Osteocyte (in vitro differentiated cells): ENCODE measurements around the gene DISC1. TPM values are rescaled to one million over a fixed set of nuclear protein-coding genes. Genes with fewer than 3 reads are reported as not detected.
A peak's percentile ranks its signal among the peaks of the same experiment; 100 is the strongest.

Experiments used
- DNase-seq: peaks from one replicate; pipeline ENCODE4 v3.0.0; 2021; ENCODE audit warnings: mixed read lengths; ENCODE audit not compliant: unreplicated experiment; ENCODE audit errors: extremely low spot score
- H3K27ac Mint-ChIP-seq: one replicate; pipeline ENCODE4 v1.8.0; 2021; ENCODE audit warnings: mild to moderate bottlenecking, mixed read lengths; ENCODE audit not compliant: unreplicated experiment
- H3K27me3 Mint-ChIP-seq: one replicate; pipeline ENCODE4 v1.8.0; 2021; ENCODE audit warnings: mixed read lengths; ENCODE audit not compliant: unreplicated experiment
- H3K36me3 Mint-ChIP-seq: one replicate; pipeline ENCODE4 v1.8.0; 2021; ENCODE audit warnings: mixed read lengths; ENCODE audit not compliant: unreplicated experiment
- H3K4me1 Mint-ChIP-seq: one replicate; pipeline ENCODE4 v1.8.0; 2021; ENCODE audit warnings: mixed read lengths; ENCODE audit not compliant: unreplicated experiment
- H3K4me3 Mint-ChIP-seq: one replicate; pipeline ENCODE4 v1.8.0; 2021; ENCODE audit warnings: mild to moderate bottlenecking, moderate library complexity, mixed read lengths; ENCODE audit not compliant: unreplicated experiment
- H3K9me3 Mint-ChIP-seq: one replicate; pipeline ENCODE4 v1.8.0; 2021; ENCODE audit warnings: mixed read lengths; ENCODE audit not compliant: unreplicated experiment
- CTCF ChIP-seq: fragments of 200-600 bp; sonication (generic); IDR thresholded peaks from 2 replicates; pipeline ENCODE4 v1.5.0; 2021; ENCODE audit warnings: antibody characterized with exemption, mild to moderate bottlenecking, moderate library complexity
- total RNA-seq: library from RNA; stranded (reverse); gene quantifications from 2 replicates; pipeline ENCODE4 v1.2.1, GENCODE V29; 2021

DISC1 gene
- total RNA-seq, 1 donor from 2014 or later = 15.6 TPM

- Mint-ChIP-seq H3K27ac (peak overlapping the region; percentile 86), H3K27me3 (peaks cover 9% of the 10 kb centered on the region), H3K36me3 (no peaks in the 10 kb centered on the region), H3K9me3 (peaks cover 5% of the 10 kb centered on the region), H3K4me3 (peak overlapping the region; percentile 84), H3K4me1 (peaks cover 42% of the 10 kb centered on the region)
- no peak for DNase-seq
- no peak for TF ChIP-seq CTCF
Observed at GRCh38 chr1:231625975-231626534, 535 bp upstream of the DISC1 start.

GRCh38 chr1:231626951-231627614 lies 493 bp downstream of the DISC1 start:
- peak; percentile 85 for DNase-seq
- peaks cover 9% of the 10 kb centered on the region for H3K27me3 Mint-ChIP-seq
- H3K36me3 Mint-ChIP-seq = no peaks in the 10 kb centered on the region
- TF ChIP-seq CTCF = no peak
- H3K4me1 Mint-ChIP-seq = peaks cover 46% of the 10 kb centered on the region
- H3K9me3 Mint-ChIP-seq = peaks cover 5% of the 10 kb centered on the region
- peak overlapping the region; percentile 79 for H3K27ac Mint-ChIP-seq
- H3K4me3 Mint-ChIP-seq = peak overlapping the region; percentile 84

GRCh38 chr1:231628207-231628876 lies 1.8 kb downstream of the DISC1 start:
- TF ChIP-seq CTCF = no peak
- peak overlapping the region; percentile 84 for H3K4me3 Mint-ChIP-seq
- peaks cover 5% of the 10 kb centered on the region for H3K9me3 Mint-ChIP-seq
- DNase-seq = no peak
- H3K4me1 Mint-ChIP-seq = peaks cover 46% of the 10 kb centered on the region
- H3K27me3 Mint-ChIP-seq = peaks cover 5% of the 10 kb centered on the region
- H3K27ac Mint-ChIP-seq = peak overlapping the region; percentile 79
- H3K36me3 Mint-ChIP-seq = no peaks in the 10 kb centered on the region

- Mint-ChIP-seq H3K4me3 (no peak overlapping the region), H3K27ac (peak overlapping the region; percentile 67), H3K36me3 (peaks cover 1% of the 10 kb centered on the region), H3K9me3 (peaks cover 5% of the 10 kb centered on the region), H3K4me1 (peaks cover 54% of the 10 kb centered on the region), H3K27me3 (no peaks in the 10 kb centered on the region)
- TF ChIP-seq CTCF = no peak
- DNase-seq = no peak
Observed at GRCh38 chr1:231629132-231629531, 2.5 kb downstream of the DISC1 start.

GRCh38 chr1:231630558-231631205 lies 4.1 kb downstream of the DISC1 start:
- no peaks in the 10 kb centered on the region for H3K9me3 Mint-ChIP-seq
- no peaks in the 10 kb centered on the region for H3K27me3 Mint-ChIP-seq
- peak overlapping the region; percentile 60 for H3K4me3 Mint-ChIP-seq
- H3K36me3 Mint-ChIP-seq = peaks cover 1% of the 10 kb centered on the region
- TF ChIP-seq CTCF = no peak
- no peak for DNase-seq
- peaks cover 69% of the 10 kb centered on the region for H3K4me1 Mint-ChIP-seq
- H3K27ac Mint-ChIP-seq = peak overlapping the region; percentile 89
